Mesenchymal stem cell (in vitro differentiated cells and primary cell): ENCODE results near the gene TM7SF2.

ENCODE experiments used
- DNase-seq: peaks from one replicate; pipeline ENCODE4 v3.0.0-alpha.2; 2013
- H2AFZ ChIP-seq: one replicate; pipeline ENCODE4 v1.6.1; 2013; ENCODE audit warnings: low read depth, mild to moderate bottlenecking, control low read depth, inconsistent platforms, low read length, moderate library complexity
- H2AK5ac ChIP-seq: 2 replicates; pipeline ENCODE4 v1.6.1; 2013; ENCODE audit warnings: low read length, moderate library complexity, mild to moderate bottlenecking, inconsistent platforms; ENCODE audit not compliant: severe bottlenecking
- H2BK120ac ChIP-seq: one replicate; pipeline ENCODE4 v1.6.1; 2013; ENCODE audit warnings: low read depth, mild to moderate bottlenecking, inconsistent platforms, low read length, moderate library complexity
- H2BK12ac ChIP-seq, 2 experiments: one replicate each; pipeline ENCODE4 v1.6.1; 2013; ENCODE audit warnings: inconsistent platforms in 2 of 2, low read length in 2 of 2, mild to moderate bottlenecking in 2 of 2, moderate library complexity in 2 of 2, control low read depth in 1 of 2
- H2BK15ac ChIP-seq: one replicate; pipeline ENCODE4 v1.6.1; 2013; ENCODE audit warnings: mild to moderate bottlenecking, low read depth, inconsistent platforms; ENCODE audit not compliant: poor library complexity, severe bottlenecking
- H2BK5ac ChIP-seq: 2 replicates; pipeline ENCODE4 v1.6.1; 2013; ENCODE audit warnings: low read depth, mild to moderate bottlenecking, low read length, control low read depth, inconsistent platforms; ENCODE audit not compliant: poor library complexity, severe bottlenecking
- H3K14ac ChIP-seq, 2 experiments: one replicate each; pipeline ENCODE4 v1.6.1; 2013; ENCODE audit warnings: inconsistent platforms in 2 of 2, low read length in 2 of 2, control low read depth in 1 of 2, mild to moderate bottlenecking in 1 of 2, moderate library complexity in 1 of 2
- H3K18ac ChIP-seq, 2 experiments: one replicate each; pipeline ENCODE4 v1.6.1; 2013; ENCODE audit warnings: inconsistent platforms in 2 of 2, low read length in 2 of 2, control low read depth in 1 of 2, low read depth in 1 of 2, mild to moderate bottlenecking in 1 of 2
- H3K23ac ChIP-seq, 2 experiments: one replicate each; pipeline ENCODE4 v1.6.1; 2013; ENCODE audit warnings: inconsistent platforms in 2 of 2, low read length in 2 of 2, mild to moderate bottlenecking in 2 of 2, moderate library complexity in 2 of 2, control low read depth in 1 of 2
- H3K27ac ChIP-seq: 2 replicates; pipeline ENCODE4 v1.5.1; 2013; ENCODE audit warnings: mild to moderate bottlenecking, moderate library complexity, low read length, control low read depth, inconsistent platforms; ENCODE audit not compliant: poor library complexity, severe bottlenecking
- H3K27me3 ChIP-seq, 2 experiments: 2 replicates each; pipeline versions ENCODE4 v1.6.1 to v1.7.0; 2013; ENCODE audit warnings: low read length in 2 of 2, mild to moderate bottlenecking in 2 of 2, moderate library complexity in 2 of 2, control low read depth in 1 of 2, inconsistent platforms in 1 of 2; ENCODE audit not compliant: control insufficient read depth in 1 of 2, insufficient read depth in 1 of 2
- H3K36me3 ChIP-seq, 2 experiments: 2 replicates each; pipeline versions ENCODE4 v1.6.1 to v1.7.0; 2013; ENCODE audit warnings: low read length in 2 of 2, control low read depth in 1 of 2, inconsistent platforms in 1 of 2, low read depth in 1 of 2, mild to moderate bottlenecking in 1 of 2; ENCODE audit not compliant: insufficient read depth in 2 of 2, control insufficient read depth in 1 of 2
- H3K4ac ChIP-seq, 2 experiments: one replicate each; pipeline ENCODE4 v1.6.1; 2013; ENCODE audit warnings: inconsistent platforms in 2 of 2, low read length in 2 of 2, mild to moderate bottlenecking in 2 of 2, moderate library complexity in 2 of 2, control low read depth in 1 of 2, low read depth in 1 of 2
- H3K4me1 ChIP-seq: 2 replicates; pipeline ENCODE4 v1.6.1; 2013; ENCODE audit warnings: low read depth, low read length, control low read depth; ENCODE audit not compliant: control insufficient read depth, insufficient read depth
- H3K4me2 ChIP-seq: 2 replicates; pipeline ENCODE4 v1.6.1; 2013; ENCODE audit warnings: low read length, mild to moderate bottlenecking, inconsistent platforms; ENCODE audit not compliant: poor library complexity, severe bottlenecking
- H3K4me3 ChIP-seq, 2 experiments: 2 replicates each; pipeline versions ENCODE4 v1.5.1 to v1.7.0; 2013; ENCODE audit warnings: low read length in 2 of 2, mild to moderate bottlenecking in 2 of 2, control low read depth in 1 of 2, low read depth in 1 of 2; ENCODE audit not compliant: insufficient read depth in 1 of 2
- H3K79me1 ChIP-seq: replicated peaks from 2 replicates; pipeline ENCODE4 v1.6.1; 2013; ENCODE audit warnings: mild to moderate bottlenecking, control low read depth, low read length, inconsistent platforms; ENCODE audit not compliant: poor library complexity, severe bottlenecking
- H3K9ac ChIP-seq: 2 replicates; pipeline ENCODE4 v1.7.0; 2013; ENCODE audit warnings: mild to moderate bottlenecking, low read length, moderate library complexity
- H3K9me3 ChIP-seq: 2 replicates; pipeline ENCODE4 v1.7.0; 2013; ENCODE audit warnings: mild to moderate bottlenecking, low read length; ENCODE audit not compliant: control insufficient read depth
- H4K8ac ChIP-seq: one replicate; pipeline ENCODE4 v1.6.1; 2013; ENCODE audit warnings: inconsistent platforms, mild to moderate bottlenecking, low read length, moderate library complexity
- H4K91ac ChIP-seq: one replicate; pipeline ENCODE4 v1.6.1; 2013; ENCODE audit warnings: mild to moderate bottlenecking, low read length, inconsistent platforms
- WGBS: methylation state at CpG from one replicate; pipeline ENCODE4 v1.1.7; 2013; ENCODE audit warnings: mixed read lengths; 5-methylcytosine and 5-hydroxymethylcytosine counted together

TM7SF2 gene

DNA sequence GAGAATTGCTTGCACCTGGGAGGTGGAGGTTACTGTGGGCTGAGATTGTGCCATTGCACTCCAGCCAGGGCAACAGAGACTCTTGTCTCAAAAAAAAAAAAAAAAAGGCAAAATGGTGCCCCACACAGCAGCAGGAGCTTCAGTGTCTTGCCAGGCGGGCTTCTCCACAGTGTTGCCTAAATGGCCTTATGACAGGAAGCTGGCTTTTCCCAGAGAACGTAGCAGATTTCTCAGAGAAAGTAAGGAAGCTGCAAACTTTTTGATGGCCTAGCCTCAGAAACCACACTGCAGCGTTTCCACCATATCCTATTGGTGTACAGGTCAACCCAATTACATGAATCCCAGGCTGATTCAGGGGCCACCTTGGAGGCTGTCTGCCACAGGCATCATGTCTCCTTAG lies 45.7 kb downstream of the TM7SF2 start:
- Histone ChIP-seq H3K4ac (no peak overlapping the region), H3K27me3 (peaks cover 0 to 3% of the 10 kb centered on the region in 2 experiments), H2BK12ac (no peak overlapping the region), H2BK15ac (no peak overlapping the region), H3K4me1 (no peaks in the 10 kb centered on the region), H3K36me3 (no peaks in the 10 kb centered on the region), H2AFZ (no peak overlapping the region), H3K9me3 (no peaks in the 10 kb centered on the region), H3K18ac (no peak overlapping the region), H2BK5ac (no peak overlapping the region), H3K23ac (no peak overlapping the region), H3K79me1 (no peaks in the 10 kb centered on the region), H4K8ac (no peak overlapping the region), H3K4me2 (no peak overlapping the region), H3K4me3 (no peak overlapping the region), H2AK5ac (no peak overlapping the region), H3K14ac (no peak overlapping the region), H3K27ac (no peak overlapping the region), H2BK120ac (no peak overlapping the region), H4K91ac (no peak overlapping the region), H3K9ac (no peak overlapping the region)
- DNase-seq = no peak
- WGBS = 82% methylated on average over 3 of the region's 3 CpGs

DNA sequence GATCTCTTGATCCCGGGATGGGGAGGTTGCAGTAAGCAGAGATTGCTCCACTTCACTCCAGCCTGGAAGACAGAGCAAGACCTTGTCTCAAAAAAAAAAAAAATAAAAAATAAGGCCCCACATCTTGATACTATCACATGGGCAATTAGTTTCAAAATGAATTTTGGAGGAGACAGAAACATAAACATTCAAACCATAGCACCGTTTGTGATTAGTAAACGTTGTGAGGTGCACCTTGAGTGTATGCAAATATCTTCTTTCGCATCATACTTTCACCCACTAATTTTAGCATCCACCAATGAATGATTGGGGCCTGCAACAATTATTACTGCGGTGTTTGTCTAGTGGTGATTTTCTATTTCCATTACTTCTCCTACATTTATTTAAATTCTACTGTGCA lies 47.3 kb downstream of the TM7SF2 start:
- H3K4me1 ChIP-seq = no peaks in the 10 kb centered on the region
- no peak overlapping the region for H3K9ac ChIP-seq
- no CpG with 5 or more reads among the region's 5 CpGs for WGBS
- H4K91ac ChIP-seq = no peak overlapping the region
- no peak overlapping the region for H3K4ac ChIP-seq
- H2BK15ac ChIP-seq = no peak overlapping the region
- H3K18ac ChIP-seq = no peak overlapping the region
- H4K8ac ChIP-seq = no peak overlapping the region
- no peaks in the 10 kb centered on the region for H3K9me3 ChIP-seq
- no peak for DNase-seq
- no peak overlapping the region for H2BK12ac ChIP-seq
- H3K4me3 ChIP-seq = no peak overlapping the region
- H2BK5ac ChIP-seq = no peak overlapping the region
- no peak overlapping the region for H2BK120ac ChIP-seq
- H3K4me2 ChIP-seq = no peak overlapping the region
- H3K79me1 ChIP-seq = no peaks in the 10 kb centered on the region
- peaks cover 0 to 3% of the 10 kb centered on the region in 2 experiments for H3K27me3 ChIP-seq
- H3K23ac ChIP-seq = no peak overlapping the region
- H2AK5ac ChIP-seq = no peak overlapping the region
- no peak overlapping the region for H3K14ac ChIP-seq
- H3K36me3 ChIP-seq = no peaks in the 10 kb centered on the region
- H3K27ac ChIP-seq = no peak overlapping the region
- no peak overlapping the region for H2AFZ ChIP-seq

- Histone ChIP-seq H3K9ac (no peak overlapping the region), H3K4me3 (no peak overlapping the region), H3K9me3 (no peaks in the 10 kb centered on the region), H3K4ac (no peak overlapping the region), H3K4me2 (no peak overlapping the region), H2AFZ (no peak overlapping the region), H2BK5ac (no peak overlapping the region), H3K27ac (no peak overlapping the region), H2BK12ac (no peak overlapping the region), H3K79me1 (no peaks in the 10 kb centered on the region), H2AK5ac (no peak overlapping the region), H4K91ac (no peak overlapping the region), H3K36me3 (no peaks in the 10 kb centered on the region), H3K23ac (no peak overlapping the region), H4K8ac (no peak overlapping the region), H3K14ac (no peak overlapping the region), H3K27me3 (peaks cover 0 to 3% of the 10 kb centered on the region in 2 experiments), H2BK120ac (no peak overlapping the region), H3K4me1 (no peaks in the 10 kb centered on the region), H2BK15ac (no peak overlapping the region), H3K18ac (no peak overlapping the region)
- DNase-seq = no peak
- WGBS = 75% methylated on average over 2 of the region's 3 CpGs
Observed at GRCh38 chr11:65160643-65161042, 49.0 kb downstream of the TM7SF2 start.

DNA sequence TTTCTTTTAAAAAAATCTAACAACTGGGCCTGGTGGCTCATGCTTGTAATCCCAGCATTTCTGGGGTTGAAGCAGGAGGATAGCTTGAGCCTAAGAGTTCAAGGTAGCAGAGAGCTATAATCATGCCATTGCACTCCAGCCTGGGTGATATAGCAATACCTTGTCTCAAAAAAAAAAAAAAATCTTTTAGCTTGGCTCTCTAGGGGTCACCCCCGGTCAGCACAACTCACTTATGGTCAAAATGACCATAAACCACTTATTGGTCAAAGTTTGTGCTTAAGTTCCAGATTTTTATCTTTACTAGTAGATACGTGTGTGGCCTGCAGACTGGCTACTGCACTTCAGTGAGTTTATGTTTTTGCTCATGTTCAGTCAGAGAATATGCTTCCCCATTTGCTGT lies 52.0 kb downstream of the TM7SF2 start:
- no peak overlapping the region for H2BK15ac ChIP-seq
- no peak overlapping the region for H3K4me2 ChIP-seq
- WGBS = 48% methylated on average over 1 of the region's 2 CpGs
- H3K18ac ChIP-seq = no peak overlapping the region
- no peaks in the 10 kb centered on the region for H3K9me3 ChIP-seq
- H3K36me3 ChIP-seq = no peaks in the 10 kb centered on the region
- no peak overlapping the region for H3K9ac ChIP-seq
- H4K91ac ChIP-seq = no peak overlapping the region
- H2AFZ ChIP-seq = no peak overlapping the region
- no peak overlapping the region for H3K4ac ChIP-seq
- H3K27me3 ChIP-seq = peaks cover 0 to 3% of the 10 kb centered on the region in 2 experiments
- no peaks in the 10 kb centered on the region for H3K4me1 ChIP-seq
- H2AK5ac ChIP-seq = no peak overlapping the region
- no peak overlapping the region for H3K27ac ChIP-seq
- no peak overlapping the region for H3K4me3 ChIP-seq
- H2BK5ac ChIP-seq = no peak overlapping the region
- no peaks in the 10 kb centered on the region for H3K79me1 ChIP-seq
- DNase-seq = no peak
- no peak overlapping the region for H2BK120ac ChIP-seq
- no peak overlapping the region for H2BK12ac ChIP-seq
- H3K14ac ChIP-seq = no peak overlapping the region
- H3K23ac ChIP-seq = no peak overlapping the region
- no peak overlapping the region for H4K8ac ChIP-seq
